NCI-H82 treated with DMSO at 0.1 percent for 48 hours (cell line): ENCODE results near the gene COIL.

Experiments
- DNase-seq: peaks from one replicate; lab custom pipeline; 2025; ENCODE audit not compliant: unreplicated experiment; lab: John Stamatoyannopoulos, UW

Gene COIL

DNA sequence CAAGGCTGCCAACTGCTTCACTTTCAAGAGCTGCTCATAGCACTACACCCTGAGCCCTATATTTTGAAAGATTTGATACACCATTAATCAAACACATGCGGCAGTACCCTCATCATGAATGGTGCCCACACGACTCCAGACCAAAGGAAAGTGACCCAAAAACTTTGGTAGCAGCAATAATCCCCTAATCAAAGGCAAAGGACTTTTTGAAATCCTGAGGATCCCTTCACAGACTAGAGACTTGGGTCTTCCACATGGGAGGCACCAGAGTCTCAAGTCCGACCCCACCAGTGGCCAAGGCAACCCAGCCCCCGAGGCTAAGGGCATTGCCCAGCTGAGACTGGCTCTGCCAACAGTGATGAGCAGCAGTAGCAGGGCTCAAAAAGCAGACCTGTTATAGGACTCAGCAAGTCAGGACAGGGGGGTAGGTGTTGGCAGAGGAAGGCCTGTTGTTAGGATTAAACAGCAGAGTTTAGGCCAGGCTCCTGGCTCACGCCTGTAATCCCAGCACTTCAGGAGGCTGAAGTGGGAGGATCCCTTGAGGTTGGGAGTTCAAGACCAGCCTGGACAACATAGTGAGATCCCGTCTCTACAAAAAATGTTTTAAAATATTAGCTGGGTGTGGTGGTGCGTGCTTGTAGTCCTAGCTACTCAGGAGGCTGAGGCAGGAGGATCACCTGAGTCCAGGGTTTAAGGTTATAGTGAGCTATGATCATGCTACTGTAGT, 50.2 kb downstream of the COIL start:
- no peak for DNase-seq

DNA sequence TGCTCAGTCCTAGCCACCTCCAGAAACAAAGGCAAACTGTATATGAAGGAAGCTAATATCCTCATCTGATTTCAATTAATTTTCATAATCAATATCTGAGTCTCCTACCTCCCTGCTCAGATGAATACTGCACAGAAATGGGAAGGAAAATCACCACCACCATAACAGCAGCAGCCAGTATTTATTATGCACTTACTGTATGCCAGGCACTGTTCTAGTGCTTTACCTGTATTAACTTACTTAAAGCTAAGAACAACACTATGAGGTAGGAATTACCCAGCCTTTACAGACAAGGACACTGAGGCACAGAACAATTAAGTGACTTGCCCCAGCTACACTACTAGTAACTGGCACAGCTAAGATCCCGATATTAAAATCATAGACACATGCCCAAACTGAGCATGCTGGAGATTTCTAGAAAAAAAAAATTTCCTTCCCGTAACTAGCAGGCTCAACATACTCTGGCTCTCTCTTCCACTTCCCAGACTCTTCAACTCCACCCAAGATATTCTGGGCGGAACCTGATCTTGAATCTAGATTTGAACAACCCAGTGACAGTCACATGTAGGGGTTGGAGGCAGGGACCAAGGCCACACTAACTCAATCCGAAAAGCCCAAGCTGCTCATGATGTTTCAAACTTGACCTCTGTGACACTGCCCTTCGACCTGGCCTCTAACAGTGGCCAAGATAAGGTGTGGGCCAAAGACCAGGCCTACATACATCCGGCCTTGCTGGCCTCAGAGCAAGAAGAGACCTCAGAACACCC, 50.9 kb downstream of the COIL start:
- DNase-seq: no peak

DNA sequence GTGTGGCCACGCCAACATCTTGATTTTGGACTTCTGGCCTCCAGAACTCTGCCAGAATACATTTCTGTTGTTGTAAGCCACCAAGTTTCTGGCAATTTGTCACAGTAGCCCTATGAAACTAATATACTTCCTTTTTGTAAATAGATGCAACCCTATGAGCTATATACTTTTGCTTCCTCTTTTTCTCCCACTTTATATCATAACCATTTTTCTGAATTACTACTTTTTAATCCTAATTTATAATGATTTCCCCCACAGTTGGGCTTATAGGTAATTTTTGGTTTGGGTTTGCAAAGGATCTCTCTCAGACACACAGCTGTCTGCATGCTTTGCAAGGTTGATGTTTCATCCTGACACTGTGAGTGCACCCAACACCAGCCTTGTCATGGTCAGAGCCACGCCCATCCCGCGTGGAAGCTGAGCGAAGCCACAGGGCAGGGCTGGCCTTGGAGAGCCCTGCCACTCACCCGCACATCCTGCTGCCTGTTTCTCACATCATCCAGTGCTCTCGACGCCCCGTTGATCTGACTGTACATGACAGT, 52.8 kb downstream of the COIL start:
- DNase-seq: no peak

DNA sequence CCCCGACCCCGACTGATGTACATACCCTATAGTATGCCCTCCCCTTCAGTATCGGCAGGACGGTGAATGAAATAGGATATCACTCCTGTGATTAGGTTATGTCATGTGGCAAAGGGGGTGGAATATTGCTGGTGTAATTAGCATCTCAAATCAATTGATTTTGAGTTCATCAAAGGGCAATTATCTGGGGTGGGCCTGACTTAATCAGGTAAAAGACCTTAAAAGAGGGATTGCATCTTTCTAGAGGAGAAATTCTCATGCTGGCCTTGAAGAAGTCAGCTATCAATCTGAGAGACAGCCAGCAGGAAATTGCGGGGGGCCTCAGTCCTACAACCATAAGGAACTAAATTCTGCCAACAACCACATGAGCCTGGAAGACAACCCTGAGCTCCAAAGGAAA, 57.3 kb downstream of the COIL start:
- no peak for DNase-seq

DNA sequence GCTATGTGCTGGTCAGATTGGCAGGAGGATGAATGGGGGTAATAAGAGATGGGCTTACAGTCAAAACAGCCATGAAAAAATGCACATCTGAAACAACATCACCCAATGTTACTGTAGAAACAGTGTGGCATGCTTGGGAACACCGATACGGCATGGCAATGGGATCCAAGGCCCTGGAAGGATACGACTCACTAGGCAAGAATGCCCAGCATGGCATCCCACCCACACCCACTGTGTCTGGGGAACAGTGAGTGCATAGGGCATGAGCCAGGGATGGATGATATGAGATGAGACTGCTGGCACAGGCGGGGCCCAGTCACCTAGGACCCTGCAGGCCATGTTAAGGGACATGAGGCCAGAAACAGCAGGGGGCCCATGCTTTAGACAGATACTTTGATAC, 58.5 kb downstream of the COIL start:
- DNase-seq: no peak

DNA sequence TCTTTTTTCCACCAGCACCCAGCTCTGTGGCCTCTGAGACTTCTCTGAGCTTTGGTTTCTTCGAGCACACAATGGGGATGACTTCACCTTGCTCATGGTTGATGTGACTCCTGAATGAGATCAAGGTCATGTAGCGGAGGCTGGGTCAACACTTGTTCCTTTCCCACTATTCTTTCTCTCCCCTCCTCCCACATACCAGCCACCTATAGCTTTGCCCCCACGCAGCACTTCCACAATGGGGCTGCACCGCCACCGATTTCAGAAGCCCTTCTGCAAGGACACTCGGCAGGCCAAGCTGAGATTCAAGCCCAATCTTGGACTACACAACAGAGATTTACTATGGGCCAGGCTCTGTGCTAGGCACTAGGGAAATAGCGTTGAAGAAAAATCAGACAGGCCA, 61.4 kb downstream of the COIL start:
- no peak for DNase-seq

DNA sequence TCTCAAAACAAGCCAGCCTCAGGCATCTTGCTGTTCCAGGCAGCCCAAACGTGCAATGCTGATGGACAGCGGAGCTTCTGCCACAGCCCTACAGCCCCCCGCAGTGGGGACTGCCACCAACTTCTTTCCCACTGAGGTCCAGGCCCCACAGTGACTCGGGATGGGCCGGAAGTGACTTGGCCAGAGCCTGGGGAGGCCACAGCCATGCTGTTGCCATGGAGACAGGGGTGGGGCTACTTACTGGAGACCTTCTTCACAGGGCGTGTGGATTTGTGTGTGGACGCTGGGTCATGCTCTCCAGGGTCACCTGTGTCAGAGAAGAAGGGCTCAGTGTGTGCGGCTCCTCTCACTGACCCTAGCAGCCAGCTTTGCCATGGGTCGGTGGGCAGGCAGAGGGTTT, 62.0 kb downstream of the COIL start:
- no peak for DNase-seq

DNA sequence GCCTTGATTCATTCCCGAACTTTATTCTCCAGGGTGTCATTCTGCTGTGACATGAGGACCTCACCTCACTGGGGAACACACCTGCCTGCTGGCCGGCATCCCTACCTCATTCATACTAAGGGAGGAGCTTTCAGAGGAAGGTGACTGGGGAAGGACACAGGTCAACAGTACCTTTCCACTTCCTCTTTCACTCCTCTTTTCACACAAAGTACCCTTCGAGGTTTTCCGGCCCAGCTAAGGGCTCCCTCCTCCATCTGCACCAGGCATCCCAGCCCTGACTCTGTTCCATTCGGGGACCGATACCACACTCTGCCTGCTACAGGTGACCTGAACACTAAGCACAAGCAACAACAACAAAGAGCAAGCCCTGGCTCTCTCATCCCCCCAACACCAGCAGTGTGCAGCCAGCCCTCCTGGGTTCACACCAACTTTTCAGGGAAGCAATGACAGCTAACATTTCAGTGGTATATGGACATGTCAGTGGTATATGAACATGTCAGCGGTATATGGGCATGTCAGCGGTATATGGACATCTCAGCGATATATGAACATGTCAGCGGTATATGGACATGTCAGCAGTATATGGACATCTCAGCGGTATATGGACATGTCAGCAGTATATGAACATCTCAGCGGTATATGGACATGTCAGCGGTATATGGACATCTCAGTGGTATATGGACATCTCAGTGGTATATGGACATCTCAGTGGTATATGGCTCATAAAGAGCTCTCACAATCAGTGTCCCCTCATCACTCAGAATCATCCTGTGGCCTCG, 63.0 kb downstream of the COIL start:
- no peak for DNase-seq

DNA sequence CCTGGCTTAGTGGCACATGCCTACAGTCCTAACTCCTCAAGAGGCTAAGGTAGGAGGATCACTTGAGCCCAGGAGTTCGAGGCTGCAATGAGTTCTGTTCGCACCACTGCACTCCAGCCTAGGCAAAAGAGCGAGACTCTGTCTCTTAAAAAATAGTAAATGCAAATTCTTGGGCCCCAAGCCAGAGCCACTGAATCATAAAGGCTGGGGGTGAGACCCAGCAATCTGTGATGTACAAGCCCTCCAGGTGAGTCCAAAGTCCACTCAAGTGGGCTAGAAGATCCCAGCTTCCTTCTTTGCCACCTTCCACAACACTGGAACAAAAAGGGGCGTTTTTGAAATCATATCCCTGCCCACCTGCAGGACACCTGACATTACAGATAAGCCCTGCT, 63.9 kb downstream of the COIL start:
- DNase-seq: no peak

DNA sequence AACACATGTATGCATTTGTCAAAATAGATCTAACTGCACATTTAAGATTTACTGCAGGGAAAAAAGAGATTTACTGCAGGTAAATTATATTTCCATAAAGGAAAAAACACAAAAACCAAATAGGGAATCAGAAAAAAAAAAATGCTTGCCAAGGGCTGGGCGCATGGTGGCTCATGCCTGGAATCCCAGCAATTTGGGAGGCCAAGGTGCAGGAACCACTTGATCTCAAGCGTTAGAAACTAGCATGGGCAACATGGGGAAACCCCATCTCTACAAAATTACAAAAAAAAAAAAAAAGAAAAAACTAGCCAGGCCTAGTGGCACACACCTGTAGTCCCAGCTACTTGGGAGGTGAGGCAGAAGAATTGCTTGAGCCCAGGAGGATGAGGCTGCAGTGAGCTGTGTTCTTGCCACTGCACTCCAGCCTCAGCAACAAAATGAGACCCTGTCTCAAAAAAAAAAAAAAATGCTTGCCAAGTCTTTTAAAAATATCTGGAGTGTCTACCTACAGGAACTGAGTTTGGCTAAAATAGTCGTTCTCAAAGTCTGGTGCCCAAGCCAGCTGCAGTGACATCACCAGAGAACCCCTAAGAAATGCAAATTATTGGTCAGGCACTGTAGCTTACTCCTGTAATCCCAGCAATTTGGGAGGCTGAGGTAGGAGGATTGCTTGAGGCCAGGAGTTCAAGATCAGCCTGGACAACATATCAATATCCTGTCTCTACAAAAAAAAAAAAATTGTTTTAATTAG, 64.5 kb downstream of the COIL start:
- no peak for DNase-seq

DNA sequence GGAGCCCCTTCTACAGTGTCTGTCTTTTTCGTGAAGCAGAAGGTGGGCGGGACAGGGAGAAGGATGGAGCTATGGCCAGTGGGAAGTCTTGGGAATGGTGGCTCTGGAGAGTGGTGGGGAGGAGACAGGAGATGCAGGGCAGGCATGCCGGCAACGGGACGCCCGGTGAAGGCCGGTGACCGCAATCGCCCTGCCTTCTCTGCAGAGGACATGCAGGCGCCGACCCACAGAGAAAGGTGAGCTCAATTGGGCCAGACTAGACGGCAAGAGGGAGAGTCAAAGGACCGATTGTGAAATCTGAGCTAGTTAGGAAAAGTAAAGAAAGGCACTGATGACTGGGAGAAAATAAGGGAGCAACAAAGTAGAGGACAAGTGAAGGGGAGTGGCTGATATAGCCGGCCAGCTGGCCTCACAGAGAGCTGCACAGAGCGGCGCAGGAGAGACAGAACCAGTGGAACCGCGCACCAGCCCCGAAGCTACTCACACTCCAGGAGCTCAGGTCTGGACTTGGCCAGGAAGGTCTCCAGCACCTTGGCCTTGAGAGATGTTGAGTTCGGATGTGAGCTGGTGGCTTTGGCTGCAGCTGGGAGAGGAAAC, 65.9 kb downstream of the COIL start:
- DNase-seq: no peak

DNA sequence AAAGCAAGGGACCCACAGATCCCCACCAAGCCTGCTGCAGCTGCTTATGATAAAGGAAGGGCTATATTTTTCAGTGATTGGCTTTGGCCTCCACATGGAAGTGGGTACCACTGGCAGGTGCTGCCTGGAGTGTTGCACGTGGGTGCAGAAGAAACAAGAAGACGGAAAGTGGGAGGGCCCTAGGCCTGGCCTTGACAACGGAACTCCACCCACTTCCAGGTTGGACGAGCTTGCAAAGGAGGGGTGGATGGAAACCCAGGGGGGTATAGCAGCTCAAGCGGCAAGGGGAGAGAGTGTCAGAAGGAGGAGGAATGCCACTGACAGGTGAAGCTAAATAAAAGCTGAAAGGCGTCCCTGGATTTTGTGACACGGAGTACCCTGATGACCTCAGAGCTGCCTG, 67.3 kb downstream of the COIL start:
- DNase-seq: no peak

DNA sequence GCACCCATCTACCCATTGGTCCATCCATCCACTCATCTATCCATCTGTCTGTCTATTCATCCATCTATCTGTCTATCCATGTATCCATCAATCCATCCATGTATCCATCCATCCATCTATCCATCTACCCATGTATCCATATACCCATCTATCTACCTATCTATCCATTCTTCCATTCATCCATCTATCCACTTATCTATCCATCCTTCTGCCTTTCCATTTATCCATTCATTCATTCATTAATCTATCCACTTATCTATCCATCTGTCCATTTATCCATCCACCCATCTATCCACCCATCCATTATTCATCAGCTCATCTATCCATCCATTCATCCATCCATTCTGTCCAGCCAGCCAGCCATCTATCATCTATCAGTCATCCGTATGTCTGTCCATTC, 68.5 kb downstream of the COIL start:
- no peak for DNase-seq

DNA sequence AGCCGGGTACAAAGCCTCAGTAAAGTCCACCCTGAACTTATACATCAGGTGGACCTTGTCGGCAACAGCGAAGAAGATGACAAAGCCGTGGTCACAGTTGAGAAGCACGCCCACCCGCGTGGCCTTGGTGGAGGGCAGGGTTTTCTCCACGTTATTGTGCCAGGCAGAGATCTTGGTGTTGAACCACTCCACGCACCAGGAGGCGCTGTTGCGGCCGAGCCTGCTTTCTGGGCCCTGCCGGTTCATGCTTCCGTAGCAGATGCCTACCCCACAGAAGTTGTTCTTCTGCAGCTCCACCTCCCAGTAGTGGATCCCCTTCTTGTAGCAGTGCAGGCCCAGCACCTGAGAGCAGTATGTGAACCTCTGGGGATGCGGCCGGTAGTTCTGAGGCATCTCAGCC, 69.1 kb downstream of the COIL start:
- DNase-seq: no peak

DNA sequence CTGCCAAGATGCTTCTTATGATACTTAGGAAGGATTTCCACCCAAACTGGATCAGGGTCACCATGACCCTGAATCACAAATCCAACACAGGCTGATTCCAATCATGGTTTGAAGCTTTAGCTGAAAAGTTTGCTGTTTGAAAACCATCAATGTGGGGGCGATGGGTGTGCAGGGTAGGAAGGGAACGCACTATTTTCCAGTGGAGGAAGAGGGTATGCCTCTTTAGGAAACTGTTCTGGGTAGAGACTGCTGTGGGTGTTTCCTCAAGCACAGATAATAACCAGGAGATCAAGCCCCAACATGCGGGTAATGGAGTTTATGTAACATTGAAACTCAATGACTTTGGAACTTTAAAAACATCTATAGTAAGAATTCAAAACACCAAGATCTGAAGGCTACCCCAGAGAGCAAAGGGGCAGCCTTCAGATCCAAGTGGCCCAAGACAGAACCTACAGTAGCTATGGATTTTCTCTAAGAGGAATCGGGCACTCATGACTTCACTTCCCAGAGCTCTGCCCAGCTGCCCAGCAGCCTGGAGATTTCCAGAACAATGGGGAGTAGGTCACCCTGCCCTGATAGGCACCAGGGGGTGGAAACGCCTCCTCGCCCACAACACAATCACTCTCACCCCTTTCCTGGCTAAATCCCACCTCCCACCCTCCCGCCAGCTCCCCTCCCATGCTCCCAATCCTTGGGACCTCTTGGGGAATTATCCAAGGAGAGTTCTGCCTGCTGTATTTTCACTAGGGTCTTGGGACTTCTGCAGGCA, 69.8 kb downstream of the COIL start:
- no peak for DNase-seq

DNA sequence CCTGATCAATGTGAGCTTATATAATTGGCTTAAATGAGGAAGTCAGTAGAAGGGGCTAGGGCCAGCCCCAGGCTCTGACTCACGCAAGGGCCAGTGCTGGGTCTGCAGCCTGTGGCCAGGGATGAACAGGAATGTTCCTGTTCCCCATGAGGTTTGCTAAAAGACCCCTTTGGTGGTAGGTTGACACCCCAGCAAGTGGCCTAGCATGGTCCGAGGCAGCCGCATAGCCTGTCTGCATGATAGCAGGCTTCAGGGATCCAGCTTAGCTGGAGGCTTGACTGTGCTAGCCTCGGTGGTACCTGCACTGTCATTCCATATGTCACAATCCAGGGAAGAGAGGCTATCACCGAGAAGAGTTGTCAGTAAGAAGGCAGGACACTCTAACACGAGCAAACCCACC, 70.5 kb downstream of the COIL start:
- DNase-seq: no peak
